ENCODE results near the gene ZNF689.

- TF ChIP-seq CTCF (IDR thresholded peaks at IDR 0.05; ENCODE audit: low read depth, low read length, poor library complexity, severe bottlenecking): no peak
- no peak for TF ChIP-seq EZH2phosphoT487 (IDR thresholded peaks at IDR 0.05; ENCODE audit: borderline replicate concordance, low read length)
Observed at GRCh38 chr16:30633526-30633925, 23.3 kb upstream of the ZNF689 start.

All from DOHH2 (cell line).